ENCODE data around the gene TLE3.
A peak's percentile ranks its signal among the peaks of the same experiment; 100 is the strongest.
"Not testable (repeated sequence)": the region's sequence is repeated elsewhere in the genome, so short reads cannot be mapped to it uniquely, and the experiment has no call there.

Gene TLE3

DNA sequence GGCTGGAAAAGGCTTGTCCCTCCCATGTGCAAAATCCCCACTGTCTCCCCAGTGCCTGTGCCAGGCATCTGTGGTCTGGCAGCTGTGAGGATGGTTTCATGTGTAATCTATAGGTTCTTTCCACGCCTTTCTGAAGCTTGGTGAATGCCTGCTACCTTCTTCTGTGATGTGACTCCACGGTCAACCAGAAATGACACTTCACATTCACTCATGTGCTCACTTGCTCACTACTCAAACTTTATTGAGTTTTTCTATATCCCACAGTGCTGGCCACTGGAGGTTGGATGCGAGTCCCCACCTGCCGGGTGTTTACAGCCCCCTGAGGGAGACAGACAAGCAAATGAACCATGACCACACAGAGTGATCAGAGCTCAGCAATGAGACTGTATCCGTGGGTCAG lies 27.9 kb upstream of the TLE3 start:
- no peak for DNase-seq

DNA sequence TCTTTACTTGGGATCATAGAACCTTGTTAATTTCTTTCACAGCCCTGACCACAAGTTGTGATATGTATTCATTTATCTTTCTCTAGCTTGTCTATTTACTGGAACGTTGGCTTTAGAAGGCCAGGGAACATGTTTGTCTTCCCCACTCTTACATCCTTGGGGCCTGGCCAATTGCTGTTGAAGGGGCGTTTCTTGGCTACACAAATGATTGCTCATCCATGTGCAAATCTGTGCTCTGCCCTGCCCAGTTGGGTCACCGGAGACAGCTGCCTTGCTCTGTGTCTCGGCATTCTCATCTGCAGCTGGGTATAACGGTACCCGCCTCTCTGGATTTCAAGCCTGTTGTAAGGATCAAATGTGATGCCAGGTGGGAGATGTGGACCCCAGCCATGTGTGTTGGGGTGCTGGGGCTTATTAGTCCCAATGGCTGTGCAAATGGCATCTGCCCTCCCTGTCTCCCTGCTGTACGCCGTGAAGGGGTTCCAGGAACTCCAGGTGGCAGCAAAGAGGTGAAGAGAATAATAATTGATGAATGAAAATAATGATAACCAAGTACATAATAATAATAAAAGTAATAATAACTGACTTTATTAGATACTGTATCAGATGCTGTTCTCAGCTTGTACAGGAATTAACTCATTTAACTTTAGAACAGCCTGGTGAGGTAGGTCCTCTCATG lies 24.0 kb upstream of the TLE3 start:
- no peak for DNase-seq

DNA sequence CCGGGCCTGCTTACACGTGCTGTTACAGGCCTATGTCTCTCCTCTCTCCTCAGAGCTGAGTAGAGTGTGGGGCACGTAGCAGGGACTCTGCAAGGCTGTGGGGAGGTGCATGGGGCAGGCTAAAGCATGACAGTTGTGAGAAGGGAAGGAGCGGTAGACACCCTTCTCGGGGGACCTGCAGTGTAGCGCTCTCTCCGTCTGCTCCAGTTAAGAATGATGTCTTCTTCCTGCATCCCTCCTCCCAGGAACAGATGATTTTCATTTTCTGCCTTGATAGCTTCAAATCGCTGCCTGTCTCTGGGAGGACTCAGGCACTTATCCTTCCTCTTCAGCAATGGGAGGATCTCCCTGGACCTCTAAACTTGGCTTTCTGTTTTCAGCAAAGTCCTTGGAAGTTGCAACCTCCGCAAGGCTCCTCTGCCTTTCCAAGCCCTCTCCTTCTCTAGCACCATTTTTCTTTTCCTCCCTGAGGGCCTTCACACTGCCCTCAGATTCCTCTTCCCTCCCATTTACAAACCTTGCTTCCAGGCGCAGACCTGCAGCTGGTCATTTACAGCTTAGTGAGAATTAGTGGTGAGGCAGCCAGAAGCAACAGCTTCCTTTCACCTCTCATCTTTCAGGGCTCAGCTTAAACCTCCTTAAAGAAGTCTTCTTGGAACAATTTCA lies 23.4 kb upstream of the TLE3 start:
- no peak for DNase-seq

- DNase-seq: no peak
Observed at GRCh38 chr15:70119911-70120508, 22.3 kb upstream of the TLE3 start.

- no peak for DNase-seq
Observed at GRCh38 chr15:70118599-70118998, 20.9 kb upstream of the TLE3 start.

GRCh38 chr15:70116317-70116716 lies 18.6 kb upstream of the TLE3 start:
- DNase-seq: no peak

DNA sequence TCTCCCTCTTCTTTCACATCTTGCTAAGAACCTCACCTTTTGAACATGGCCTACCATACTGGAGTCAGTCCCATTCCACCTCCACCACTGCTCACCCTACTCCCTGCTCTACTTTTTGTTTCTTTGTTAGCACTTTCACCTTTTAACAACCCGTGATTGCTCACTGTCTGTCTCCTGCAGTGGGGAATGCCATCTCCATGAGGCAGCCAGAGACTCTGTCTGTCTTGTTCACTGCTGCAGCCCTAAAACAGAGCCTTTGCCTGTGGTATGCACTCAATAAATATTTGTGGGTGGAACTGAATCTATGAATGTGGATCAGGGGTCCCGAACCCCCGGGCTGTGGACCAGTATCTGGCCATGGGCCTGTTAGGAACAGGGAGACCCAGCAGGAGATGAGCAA lies 16.5 kb upstream of the TLE3 start:
- no peak for DNase-seq

DNA sequence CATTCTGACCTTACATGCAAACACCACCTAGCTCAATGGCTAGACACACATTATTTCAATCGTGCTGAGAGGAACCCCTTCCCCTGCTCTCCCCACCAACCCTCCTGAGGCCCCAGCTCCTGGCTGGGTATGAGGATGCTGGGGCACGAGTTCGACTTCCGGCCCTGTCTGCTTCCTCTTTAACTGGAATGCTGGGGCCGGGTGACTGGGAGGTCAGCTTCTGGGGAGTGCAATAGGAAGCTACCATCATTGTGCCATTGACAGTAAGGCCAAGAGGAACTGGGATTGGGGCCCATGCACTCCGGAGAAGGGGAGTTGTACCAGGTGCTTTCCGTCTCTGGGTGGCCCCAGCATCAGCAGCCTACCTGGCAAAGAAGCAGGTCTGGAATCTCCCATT lies 15.6 kb upstream of the TLE3 start:
- DNase-seq: no peak

DNA sequence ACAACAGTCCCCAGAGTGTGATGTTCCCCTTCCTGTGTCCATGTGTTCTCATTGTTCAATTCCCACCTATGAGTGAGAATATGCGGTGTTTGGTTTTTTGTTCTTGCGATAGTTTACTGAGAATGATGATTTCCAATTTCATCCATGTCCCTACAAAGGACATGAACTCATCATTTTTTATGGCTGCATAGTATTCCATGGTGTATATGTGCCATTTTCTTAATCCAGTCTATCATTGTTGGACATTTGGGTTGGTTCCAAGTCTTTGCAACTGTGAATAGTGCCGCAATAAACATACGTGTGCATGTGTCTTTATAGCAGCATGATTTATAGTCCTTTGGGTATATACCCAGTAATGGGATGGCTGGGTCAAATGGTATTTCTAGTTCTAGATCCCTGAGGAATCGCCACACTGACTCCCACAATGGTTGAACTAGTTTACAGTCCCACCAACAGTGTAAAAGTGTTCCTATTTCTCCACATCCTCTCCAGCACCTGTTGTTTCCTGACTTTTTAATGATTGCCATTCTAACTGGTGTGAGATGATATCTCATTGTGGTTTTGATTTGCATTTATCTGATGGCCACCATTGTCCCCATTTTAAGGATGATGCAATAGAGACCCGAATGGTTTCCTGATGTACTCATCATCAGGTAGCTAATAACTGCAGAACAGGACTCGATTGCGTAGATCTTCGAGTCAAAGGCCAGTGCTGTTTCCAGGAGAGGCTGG lies 15.0 kb upstream of the TLE3 start:
- not testable (repeated sequence) for DNase-seq

GRCh38 chr15:70112074-70112395 lies 14.3 kb upstream of the TLE3 start:
- no peak for DNase-seq

GRCh38 chr15:70111203-70112073 lies 13.7 kb upstream of the TLE3 start:
- DNase-seq: no peak

DNA sequence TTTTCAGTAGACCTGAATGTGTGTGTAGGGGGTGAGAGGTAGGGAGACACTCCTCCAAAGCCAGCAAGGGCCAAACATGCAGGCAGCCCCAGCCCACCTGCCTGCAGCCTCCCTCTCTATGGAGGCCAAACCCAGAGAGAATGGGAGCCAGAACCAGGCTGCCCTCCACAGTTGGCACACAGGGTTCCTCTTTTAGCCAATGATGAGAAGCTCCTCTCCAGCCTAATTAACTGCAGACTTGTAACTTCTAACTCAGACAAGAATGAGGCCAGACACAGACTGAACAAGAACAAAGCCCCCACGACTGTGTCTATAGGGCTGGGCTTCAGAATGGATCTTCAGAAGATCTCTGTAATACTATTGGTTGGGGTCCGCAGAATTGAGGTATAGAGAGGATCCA lies 12.3 kb upstream of the TLE3 start:
- DNase-seq: no peak

GRCh38 chr15:70109531-70109930 lies 11.8 kb upstream of the TLE3 start:
- no peak for DNase-seq

DNA sequence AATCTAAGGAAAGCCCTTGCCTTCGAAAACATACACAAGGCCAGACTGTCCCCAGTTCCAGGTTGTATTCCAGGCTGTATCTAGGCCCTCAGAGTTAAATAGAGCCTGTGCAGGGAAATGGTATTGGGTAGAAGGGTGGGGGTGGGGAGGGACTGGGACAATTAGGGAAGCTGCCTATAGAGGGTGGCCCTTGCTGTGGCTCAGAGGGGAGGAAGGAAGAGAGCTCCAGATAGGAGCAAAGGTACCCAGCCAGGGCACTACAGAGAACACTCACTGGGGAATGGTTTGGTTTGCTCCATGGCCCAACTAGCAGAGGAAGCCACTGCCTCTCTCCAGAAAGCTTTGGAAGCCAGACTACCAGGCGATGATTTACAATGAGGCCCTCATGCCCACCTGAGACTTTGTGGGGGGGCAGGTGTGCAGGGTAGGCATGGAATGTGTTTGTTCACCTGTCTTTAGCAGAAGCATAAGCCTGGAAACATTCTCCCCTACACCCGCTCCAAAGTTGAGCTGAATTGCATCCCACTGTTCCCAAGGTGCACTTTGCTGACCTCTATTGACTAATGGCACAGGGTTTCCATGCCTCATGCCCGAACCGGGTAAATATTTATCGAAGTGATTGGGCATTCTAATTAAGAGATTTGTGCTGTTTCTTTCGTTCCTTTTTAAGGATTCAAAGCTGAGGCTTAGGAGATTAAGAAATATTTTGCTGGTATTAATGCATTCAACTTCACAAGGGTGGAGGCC lies 6.3 kb upstream of the TLE3 start:
- DNase-seq: no peak

GRCh38 chr15:70102827-70103226 lies 5.1 kb upstream of the TLE3 start:
- DNase-seq: no peak

GRCh38 chr15:70101459-70102113 lies 3.9 kb upstream of the TLE3 start:
- no peak for DNase-seq

- peak; percentile 73 for DNase-seq
Observed at GRCh38 chr15:70100474-70101341, 3.0 kb upstream of the TLE3 start.

- DNase-seq: peak; percentile 33
Observed at GRCh38 chr15:70099967-70100473, 2.3 kb upstream of the TLE3 start.

- peak; percentile 100 for DNase-seq
Observed at GRCh38 chr15:70099167-70099966, 1.6 kb upstream of the TLE3 start.
